ENCODE results near the gene GRAMD2A. TPM values are rescaled to one million over a fixed set of nuclear protein-coding genes. Genes with fewer than 3 reads are reported as not detected.
A peak's percentile ranks its signal among the peaks of the same experiment; 100 is the strongest.

Gene GRAMD2A
- total RNA-seq, 4 donors from 2014 or later, result 8.8 to 26.9 (median 9.0) TPM

DNA sequence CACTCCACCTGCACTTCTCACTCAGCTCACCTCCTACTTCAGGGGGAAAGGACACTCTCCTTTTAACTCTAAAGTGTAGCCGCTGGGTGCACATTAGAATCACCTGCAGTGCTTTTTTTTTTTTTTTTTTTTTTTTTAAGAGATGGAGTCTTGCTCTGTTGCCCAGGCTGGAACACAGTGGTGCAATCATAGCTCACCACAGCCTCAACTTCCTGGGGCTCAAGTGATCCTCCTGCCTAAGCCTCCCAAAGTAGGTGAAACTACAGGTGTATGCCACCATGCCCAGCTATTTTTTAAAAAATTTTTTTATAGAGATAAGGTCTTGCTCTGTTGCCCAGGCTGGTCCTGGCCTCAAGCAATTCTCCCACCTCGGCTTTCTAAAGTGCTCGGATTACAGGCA lies 20.8 kb downstream of the GRAMD2A start:
- Histone ChIP-seq H3K27ac (peak overlapping the region; percentile 23 to 78 (median 63)), H3K4me1 (peaks cover 45 to 75% of the 10 kb centered on the region in 2 donors), H3K27me3 (no peaks in the 10 kb centered on the region), H3K4me3 (replicated peaks in 1 of 3) (no peak overlapping the region), H3K36me3 (no peaks in the 10 kb centered on the region), H3K9me3 (no peaks in the 10 kb centered on the region)
- DNase-seq, result no peak
- no peak for TF ChIP-seq POLR2A (IDR thresholded peaks at IDR 0.05)
- TF ChIP-seq, protein P1, sequence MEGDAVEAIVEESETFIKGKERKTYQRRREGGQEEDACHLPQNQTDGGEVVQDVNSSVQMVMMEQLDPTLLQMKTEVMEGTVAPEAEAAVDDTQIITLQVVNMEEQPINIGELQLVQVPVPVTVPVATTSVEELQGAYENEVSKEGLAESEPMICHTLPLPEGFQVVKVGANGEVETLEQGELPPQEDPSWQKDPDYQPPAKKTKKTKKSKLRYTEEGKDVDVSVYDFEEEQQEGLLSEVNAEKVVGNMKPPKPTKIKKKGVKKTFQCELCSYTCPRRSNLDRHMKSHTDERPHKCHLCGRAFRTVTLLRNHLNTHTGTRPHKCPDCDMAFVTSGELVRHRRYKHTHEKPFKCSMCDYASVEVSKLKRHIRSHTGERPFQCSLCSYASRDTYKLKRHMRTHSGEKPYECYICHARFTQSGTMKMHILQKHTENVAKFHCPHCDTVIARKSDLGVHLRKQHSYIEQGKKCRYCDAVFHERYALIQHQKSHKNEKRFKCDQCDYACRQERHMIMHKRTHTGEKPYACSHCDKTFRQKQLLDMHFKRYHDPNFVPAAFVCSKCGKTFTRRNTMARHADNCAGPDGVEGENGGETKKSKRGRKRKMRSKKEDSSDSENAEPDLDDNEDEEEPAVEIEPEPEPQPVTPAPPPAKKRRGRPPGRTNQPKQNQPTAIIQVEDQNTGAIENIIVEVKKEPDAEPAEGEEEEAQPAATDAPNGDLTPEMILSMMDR (IDR thresholded peaks at IDR 0.05), result no peak
- WGBS, 2 donors, result 72 to 73% methylated on average over 3 of the region's 3 CpGs
- intact Hi-C loops (cut with DNase I), result no loop called here

DNA sequence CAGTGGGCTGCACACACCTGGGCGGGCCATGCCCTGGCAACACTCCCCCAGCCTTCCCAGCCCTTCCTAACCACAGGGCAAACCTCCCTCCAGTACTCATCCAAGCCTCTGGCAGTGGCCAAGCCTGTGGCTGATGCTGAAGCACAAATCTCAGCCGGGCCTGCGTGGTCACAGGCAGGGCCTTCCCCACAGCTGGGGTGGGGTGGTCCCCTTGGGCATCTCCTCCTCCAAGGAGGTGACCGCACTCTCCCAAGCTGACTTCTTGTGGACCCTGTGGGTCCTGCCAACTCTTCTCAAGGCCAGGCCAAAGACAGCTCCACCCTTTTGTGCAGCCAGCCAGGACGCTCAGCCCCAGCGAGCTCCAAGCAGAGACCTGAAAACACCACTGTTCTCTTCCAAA lies 21.4 kb downstream of the GRAMD2A start:
- no peaks in the 10 kb centered on the region for H3K27me3 ChIP-seq
- no peaks in the 10 kb centered on the region for H3K36me3 ChIP-seq
- intact Hi-C loops (cut with DNase I), result no loop called here
- H3K27ac ChIP-seq, result peak overlapping the region; percentile 23 to 78 (median 63)
- H3K9me3 ChIP-seq, result no peaks in the 10 kb centered on the region
- peaks cover 45 to 75% of the 10 kb centered on the region in 2 donors for H3K4me1 ChIP-seq
- WGBS, 2 donors, result 19 to 46% methylated on average over 3 to 4 of the region's 6 CpGs
- no peak overlapping the region for H3K4me3 ChIP-seq (replicated peaks in 1 of 3)
- TF ChIP-seq, protein P1 (IDR thresholded peaks at IDR 0.05), result no peak
- no peak for TF ChIP-seq POLR2A (IDR thresholded peaks at IDR 0.05)
- DNase-seq, result peak; percentile 66 to 74

DNA sequence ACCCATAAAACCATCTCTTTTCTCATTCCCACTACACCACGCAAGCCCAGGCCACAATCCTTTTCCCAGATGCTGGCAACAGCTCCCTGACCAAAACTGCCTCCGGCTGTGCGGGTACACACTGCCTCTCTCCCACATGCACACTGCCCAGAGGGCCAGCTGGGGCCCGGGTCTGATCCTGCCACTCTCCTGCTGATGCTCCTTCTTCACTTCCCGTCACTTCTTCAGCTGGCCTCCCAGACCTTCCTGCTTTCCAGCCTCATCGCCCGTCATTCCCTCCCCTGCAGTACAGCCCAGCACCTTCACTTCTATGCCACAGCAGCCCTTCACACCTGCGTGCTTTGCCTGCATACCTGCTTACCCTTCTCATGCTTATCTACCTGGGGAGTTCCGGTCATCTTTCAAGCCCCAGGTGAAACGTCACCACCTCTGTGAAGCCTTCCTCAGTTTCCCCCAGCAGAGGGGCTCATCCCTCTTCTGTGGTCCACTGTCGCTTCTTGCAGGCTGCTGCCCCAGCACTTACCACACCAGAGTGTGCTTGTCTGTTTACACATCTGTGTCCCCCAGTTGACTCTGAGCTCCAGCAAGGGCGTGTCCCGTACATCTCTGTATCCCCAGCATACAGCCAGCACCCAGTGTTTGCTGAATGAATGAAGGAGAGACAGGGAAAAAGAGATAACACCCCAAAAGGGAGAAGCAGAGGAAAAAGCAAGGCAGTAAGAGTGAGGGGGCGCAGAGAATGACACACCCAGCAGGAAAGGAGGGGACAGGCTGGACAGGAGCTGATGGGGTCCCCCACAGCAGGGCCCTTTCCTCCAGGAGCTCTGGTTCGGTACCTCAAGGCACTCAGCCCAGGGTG lies 22.2 kb downstream of the GRAMD2A start:
- H3K9me3 ChIP-seq, result no peaks in the 10 kb centered on the region
- H3K27ac ChIP-seq, result peak overlapping the region; percentile 64 to 78 (median 65)
- H3K36me3 ChIP-seq, result no peaks in the 10 kb centered on the region
- TF ChIP-seq, protein P1 (IDR thresholded peaks at IDR 0.05), result no peak
- TF ChIP-seq POLR2A (IDR thresholded peaks at IDR 0.05), result no peak
- WGBS, 2 donors, result 86 to 90% methylated on average over 15 of the region's 15 CpGs
- DNase-seq, result no peak
- no peak overlapping the region for H3K4me3 ChIP-seq (replicated peaks in 1 of 3)
- H3K4me1 ChIP-seq, result peaks cover 40 to 67% of the 10 kb centered on the region in 2 donors
- H3K27me3 ChIP-seq, result no peaks in the 10 kb centered on the region
- intact Hi-C loops (cut with DNase I), result no loop called here

DNA sequence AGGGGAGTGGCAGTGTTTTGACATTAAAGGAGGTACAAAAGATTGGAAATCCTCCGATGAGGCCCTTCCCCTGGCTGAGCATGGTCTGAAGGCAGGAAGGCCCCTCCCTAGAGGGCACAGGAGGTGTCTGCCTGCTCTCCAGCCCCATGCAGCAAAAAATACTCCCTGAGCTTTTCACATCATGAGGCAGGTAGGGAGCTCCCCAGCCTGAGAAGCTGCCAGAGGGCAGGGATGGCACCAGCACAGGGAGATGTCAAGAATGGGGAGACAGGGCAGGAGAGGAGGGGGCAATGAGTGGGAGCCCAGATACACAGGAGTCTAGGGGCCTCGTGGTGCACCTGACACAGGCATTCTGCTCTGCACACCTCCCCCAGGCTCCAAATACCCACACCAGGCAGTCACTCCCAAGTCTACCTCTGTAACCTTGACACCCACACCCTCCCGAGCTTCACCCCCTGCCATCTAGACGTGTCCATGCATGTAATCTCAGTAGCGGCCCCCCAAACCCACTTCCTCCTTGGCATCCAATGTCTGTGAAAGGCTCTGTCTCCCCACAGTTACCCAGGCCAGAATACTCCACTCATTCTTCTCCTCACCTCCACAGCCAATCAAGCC lies 22.9 kb downstream of the GRAMD2A start:
- intact Hi-C loops (cut with DNase I), result no loop called here
- Histone ChIP-seq H3K4me3 (replicated peaks in 1 of 3) (no peak overlapping the region), H3K9me3 (no peaks in the 10 kb centered on the region), H3K36me3 (no peaks in the 10 kb centered on the region), H3K27me3 (no peaks in the 10 kb centered on the region), H3K27ac (peak overlapping the region; percentile 64 to 78 (median 65)), H3K4me1 (peaks cover 36 to 66% of the 10 kb centered on the region in 2 donors)
- WGBS, 2 donors, result 66 to 85% methylated on average over 5 of the region's 5 CpGs
- no peak for DNase-seq
- TF ChIP-seq, protein P1 (IDR thresholded peaks at IDR 0.05), result no peak
- no peak for TF ChIP-seq POLR2A (IDR thresholded peaks at IDR 0.05)
